ENCODE results near the gene TBC1D7. TPM values are rescaled to one million over a fixed set of nuclear protein-coding genes. Genes with fewer than 3 reads are reported as not detected.

Gene TBC1D7
- total RNA-seq, 1 donor from 2014 or later: 32.2 TPM

DNA sequence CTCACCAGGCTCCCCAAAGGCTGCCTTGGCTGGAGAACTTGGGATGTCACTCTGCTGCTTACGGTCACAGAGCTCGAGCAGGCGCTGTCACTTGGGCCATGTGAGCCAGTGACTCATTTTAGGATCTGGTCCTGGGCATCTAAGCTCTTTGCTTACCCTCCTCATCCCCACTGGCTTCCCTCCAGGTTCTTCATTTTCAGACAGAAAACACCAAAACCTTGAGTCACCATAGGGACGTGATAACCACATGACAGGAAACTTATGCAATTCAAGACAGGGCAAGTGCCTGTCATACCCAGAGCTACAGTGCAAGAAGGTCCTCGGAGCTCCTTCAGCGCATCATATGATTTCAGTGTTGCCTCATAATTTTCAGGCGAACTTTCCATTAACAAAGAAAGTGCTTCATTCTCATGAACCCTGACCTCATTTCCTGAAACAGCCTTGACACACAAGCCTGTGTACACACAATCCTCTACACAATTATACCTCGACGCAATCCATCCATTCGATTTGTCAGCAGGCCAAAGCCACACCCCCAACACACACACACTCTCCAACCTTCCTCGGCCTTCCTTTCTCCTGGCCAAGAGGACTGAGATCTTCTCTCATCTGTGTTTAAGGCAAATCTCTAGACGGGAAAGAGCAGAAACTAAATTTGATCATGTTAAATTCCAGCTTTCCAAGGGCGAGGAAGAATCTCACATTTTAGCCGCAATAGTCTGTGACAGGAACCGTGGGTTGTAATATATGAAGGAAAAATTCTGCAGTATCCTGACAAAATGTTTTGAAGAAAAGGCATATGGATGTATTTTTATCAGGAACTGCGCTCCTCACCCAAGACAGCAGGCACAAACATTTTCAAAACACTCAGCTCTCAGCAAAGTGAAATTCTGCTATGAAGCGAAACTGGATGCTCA is 25.3 kb downstream of the TBC1D7 start:
- ATAC-seq: peak; percentile 73
- peak; percentile 80 for DNase-seq (ENCODE audit: missing footprints)
- intact Hi-C loops (cut with DNase I): loop anchor here (10.0 kb wide), 1 partner anchor 288 kb away; no protein-coding TSS in a partner anchor

DNA sequence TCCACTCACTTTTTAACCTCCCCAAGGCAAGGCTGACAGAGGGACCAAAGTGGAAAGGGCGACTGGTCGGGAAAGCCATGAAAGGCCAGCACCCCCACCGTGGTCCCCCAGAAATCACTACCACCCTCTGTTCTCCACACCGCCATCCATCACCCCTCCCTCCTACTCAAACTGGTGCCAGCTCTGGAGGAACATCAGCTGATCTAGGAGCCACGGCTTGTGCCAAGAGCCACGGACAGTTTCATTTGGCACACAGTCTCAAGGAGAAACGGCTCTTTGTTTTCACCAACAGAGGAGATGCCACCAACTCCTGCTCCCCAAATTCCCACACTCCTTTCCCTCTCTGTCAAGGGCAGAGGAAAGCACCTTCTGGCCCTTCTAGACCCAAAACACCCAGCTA is 26.0 kb downstream of the TBC1D7 start:
- no peak for ATAC-seq

DNA sequence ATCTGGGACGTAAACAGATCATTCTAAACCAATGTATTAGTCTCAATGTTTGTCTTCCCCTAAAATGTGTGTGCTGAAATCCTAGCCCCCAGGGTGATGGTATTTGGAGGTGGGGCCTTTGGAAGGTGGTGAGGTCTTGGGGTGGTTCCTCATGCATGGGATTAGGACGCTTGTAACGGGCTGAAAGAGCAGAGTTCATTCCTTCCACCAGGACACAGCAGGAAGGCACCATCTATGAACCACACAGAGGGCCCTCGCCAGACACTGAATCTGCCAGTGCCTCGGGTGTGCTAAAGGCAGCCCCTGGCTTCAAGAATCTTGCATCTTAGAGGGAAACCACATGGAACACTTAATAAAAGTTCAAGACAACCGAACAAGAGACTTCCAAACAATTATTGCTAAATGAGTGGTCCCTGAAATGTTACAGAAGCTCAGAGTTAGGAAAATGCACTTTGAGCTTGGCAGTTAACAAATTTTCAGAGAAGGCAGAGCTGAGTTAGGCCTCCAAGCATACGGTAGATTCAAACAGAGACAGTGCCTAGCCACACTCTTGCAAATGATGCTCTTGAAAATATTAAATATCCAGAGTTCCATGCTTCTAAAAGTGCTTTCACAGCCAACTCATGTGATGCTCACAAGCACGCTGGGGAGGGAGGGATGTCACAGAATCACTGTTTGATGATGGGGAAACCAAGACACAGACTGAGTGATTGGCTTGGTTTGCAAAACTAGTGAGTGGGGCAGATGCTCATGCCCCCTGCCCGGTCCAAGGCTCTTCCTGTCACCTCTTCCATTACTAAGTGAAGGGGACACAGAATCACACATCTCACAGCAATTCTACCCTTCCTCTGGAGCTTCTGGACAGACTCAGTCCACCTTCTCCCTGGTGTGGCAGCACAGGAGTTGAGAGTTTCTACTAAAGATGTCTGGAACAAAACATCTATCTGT is 27.4 kb downstream of the TBC1D7 start:
- DNase-seq (ENCODE audit: missing footprints) (no peak), ATAC-seq (no peak)
- intact Hi-C loops (cut with DNase I): loop anchor here (10.0 kb wide), 1 partner anchor 286 kb away; no protein-coding TSS in a partner anchor

More for the DNA sequence above, 26.0 kb downstream of the TBC1D7 start:
- DNase-seq (ENCODE audit: missing footprints): no peak
- intact Hi-C loops (cut with DNase I): loop anchor here (10.0 kb wide), 1 partner anchor 287 kb away; no protein-coding TSS in a partner anchor

DNA sequence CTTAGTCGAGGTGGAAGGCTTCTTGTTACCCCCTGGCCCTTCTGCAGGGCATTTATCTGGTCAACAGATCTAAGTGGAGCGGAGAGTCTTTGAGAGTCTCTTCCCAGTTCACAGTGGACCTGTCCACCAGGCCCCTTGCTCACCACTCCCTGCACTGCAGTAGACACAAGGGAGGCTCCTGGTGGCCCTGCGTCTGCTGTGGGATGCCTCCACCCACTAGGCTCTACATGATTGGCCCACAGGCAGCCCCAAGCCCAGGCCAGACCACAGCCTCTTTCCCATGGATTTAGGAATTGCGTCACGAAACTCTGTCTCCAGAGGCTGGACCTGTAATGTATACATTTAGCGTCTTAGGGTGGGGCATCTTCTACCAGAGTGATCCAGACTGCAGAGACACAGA is 28.4 kb downstream of the TBC1D7 start:
- no peak for ATAC-seq
- intact Hi-C loops (cut with DNase I): loop anchor here (10.0 kb wide), 1 partner anchor 285 kb away; no protein-coding TSS in a partner anchor
- DNase-seq (ENCODE audit: missing footprints): no peak

DNA sequence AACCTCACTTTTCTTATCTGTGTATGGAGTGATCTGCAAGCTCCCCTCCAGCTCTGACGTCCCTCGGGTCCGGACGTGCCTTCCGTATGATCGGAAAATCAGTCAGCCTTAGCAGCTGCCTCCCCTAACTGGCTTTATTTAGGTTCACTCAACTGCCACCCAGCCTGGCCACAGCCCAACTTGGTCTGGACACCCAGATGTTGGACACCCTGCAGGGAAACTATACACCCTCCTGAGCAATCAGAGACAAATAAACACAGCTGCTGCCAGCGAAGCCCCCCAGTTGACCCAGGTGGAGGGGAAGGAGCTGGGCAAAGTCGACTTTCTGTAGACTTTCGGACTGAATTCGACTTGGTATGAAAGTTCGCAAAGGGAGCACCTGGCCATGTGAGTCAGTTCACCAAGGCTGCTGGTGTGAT is 28.9 kb downstream of the TBC1D7 start:
- intact Hi-C loops (cut with DNase I): no loop called here
- ATAC-seq: no peak
- no peak for DNase-seq (ENCODE audit: missing footprints)

DNA sequence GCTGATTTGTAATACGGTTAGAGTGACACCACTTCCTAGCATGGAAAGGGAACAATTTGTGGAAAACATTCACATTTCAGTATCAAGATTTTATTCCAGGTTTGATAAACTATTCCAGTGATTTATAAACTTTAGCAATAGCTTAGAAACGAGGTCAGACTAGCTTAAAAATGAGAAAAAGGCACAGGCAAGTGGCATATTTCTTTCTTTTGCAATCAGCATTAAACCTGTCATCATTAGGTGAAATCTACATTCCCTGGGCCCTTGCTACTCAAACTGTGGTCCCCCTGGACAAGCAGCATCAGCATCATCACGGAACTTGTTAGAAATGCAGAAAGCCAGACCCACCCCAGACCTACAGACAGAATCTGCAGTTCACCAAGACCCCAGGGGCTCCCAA is 29.9 kb downstream of the TBC1D7 start:
- DNase-seq (ENCODE audit: missing footprints) (no peak), ATAC-seq (no peak)
- intact Hi-C loops (cut with DNase I): no loop called here

DNA sequence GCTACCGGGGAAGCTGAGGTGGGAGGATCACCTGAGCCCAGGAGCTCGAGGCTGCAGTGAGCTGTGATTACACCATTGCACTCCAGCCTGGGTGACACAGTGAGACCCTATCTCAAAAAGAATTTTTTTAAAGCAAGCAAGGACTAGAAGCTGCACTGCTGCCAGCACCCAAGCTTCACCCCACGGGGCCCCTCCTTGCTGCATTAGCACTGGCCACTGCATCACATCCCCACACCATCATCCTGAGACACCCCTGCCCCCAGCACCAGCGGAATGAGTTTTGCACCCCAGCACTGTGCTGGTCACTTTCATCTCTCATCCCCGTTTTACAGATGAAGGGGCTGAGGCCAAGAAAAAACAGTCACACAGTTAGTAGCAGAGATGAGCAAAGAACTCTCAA is 30.9 kb downstream of the TBC1D7 start:
- DNase-seq (ENCODE audit: missing footprints) (no peak), ATAC-seq (no peak)
- intact Hi-C loops (cut with DNase I): no loop called here

DNA sequence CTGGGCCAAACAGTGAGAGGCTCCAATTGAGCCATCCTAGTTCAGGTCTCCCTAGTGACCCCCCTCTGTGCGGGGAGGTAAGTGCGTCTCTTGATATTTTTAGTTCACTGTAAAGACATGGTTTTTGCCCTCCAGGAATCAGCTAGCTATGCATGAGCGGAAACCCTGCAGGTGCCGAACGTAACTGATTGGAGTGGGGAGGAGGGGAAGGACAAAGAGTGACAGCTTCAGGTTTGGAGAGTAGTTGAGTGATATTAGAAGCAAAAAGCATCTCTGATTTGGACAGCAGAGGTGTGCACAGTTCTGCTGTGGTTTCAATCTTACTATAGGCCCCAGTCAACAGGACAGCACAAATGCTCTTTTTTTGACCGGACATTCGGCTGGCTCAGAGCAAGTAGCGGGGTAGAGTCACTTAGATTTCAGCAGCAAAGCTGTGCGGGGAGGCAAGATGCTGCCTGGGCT is 31.8 kb downstream of the TBC1D7 start:
- DNase-seq (ENCODE audit: missing footprints): no peak
- ATAC-seq: no peak
- intact Hi-C loops (cut with DNase I): no loop called here

DNA sequence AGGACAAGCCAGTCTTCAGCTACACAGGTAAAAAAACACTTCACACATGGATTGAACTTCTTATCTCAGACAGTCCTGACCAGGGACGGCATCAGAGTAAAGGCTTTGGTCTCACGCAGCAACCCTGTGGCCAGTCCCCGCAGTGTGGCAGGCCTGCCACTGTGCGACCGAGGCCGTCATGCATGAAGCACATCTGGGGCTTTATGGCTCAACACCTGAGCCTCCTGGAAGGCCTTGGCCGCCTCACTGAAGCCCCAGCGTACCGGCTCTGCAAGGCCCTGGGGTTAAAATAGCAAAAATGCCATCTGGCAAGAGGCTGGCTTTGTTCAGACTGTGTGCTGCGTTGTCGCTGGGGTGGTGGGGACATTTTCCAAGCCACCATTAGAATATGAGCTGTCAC is 32.8 kb downstream of the TBC1D7 start:
- DNase-seq (ENCODE audit: missing footprints) (no peak), ATAC-seq (no peak)
- intact Hi-C loops (cut with DNase I): no loop called here

DNA sequence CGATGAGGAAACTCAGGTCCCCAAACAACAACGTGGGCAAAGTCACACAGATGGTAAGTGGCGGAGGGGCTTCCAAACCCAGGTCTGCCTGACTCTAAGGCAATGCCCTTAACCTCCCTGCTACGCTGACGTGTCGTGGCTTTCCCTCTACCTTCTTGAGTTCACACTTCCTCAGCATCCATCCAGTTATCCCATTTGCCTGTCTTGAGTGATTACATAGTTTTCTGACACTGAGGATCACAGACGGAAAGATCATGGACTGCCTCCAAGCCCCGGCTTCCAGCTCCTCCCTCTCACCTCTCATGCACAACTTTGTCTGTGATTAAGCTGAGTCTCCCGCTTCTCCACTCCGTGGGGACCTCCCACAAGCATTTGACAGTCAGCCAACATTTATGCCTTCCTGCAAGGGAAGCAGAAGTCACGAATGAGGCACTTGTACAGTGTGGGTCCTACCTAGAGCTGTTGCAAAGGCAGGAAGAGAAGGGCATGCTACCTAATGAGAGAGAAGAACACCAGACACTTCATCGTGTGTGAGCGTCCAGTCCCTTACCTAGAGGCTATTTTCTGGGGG is 33.8 kb downstream of the TBC1D7 start:
- intact Hi-C loops (cut with DNase I): no loop called here
- DNase-seq (ENCODE audit: missing footprints) (no peak), ATAC-seq (no peak)

DNA sequence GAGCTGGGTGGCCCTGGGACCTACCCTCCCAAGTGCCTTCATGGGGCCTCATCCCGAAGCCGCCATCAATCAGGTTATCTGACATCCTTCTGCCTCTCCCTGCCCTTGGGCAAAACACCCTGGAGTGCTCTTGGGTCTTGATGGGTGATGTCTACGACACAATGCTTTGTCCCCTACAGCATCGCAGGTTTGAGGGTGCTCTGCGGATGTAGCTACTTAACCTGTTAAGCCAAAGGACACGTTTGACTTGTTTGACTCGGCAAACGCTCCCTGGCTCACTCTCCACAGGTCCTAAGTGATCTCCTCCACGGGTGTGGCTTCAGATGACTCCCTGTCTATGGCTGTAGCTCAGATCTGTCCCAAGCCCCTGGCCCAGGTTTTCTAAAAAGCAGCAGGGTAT is 35.6 kb downstream of the TBC1D7 start:
- no peak for ATAC-seq
- no peak for DNase-seq (ENCODE audit: missing footprints)
- intact Hi-C loops (cut with DNase I): no loop called here

DNA sequence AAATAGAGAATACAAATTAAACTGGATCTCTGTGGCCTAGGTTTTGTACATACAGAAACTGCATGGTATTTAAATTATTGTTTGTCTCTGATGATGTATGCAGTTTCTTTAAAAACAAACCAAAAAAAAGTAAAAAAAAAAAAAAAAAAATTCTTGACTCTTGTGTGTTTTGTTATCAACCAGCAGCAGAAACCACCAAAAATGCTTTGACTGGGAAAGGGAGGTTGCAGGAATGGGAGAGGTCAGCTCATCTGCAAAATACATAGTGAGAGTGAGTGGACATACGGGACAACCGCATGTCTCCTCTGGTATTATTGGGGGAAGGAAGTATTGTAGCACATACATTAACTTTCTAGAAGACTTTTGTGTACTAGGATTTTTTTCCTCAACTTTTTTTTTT is 38.0 kb downstream of the TBC1D7 start:
- ATAC-seq (no peak), DNase-seq (ENCODE audit: missing footprints) (no peak)
- intact Hi-C loops (cut with DNase I): no loop called here

DNA sequence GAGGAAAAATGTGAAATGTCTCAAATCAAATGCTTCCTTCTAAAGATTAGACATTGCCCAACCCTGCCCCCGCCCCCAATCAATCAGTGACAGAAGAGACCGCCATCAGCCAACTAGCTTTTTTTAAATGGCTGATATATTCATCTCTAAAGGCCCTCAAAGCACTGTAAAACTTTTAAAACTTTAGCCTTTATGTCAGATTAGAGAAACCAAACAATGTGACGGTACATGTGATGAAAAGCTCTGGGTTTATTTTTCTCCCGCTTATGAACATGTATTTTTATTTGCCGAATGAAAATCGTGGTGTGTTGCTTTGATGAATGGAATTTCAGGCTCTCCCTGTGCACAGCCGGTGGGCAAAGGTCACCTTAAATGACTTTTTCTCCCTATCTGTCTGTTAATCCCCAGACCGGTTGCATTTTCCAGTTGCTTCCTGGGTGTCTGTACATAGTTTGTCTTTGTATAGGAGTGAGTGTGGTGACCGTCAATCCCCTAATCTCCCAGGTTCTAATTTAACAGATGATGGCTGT is 38.5 kb downstream of the TBC1D7 start:
- no peak for DNase-seq (ENCODE audit: missing footprints)
- no peak for ATAC-seq
- intact Hi-C loops (cut with DNase I): no loop called here

DNA sequence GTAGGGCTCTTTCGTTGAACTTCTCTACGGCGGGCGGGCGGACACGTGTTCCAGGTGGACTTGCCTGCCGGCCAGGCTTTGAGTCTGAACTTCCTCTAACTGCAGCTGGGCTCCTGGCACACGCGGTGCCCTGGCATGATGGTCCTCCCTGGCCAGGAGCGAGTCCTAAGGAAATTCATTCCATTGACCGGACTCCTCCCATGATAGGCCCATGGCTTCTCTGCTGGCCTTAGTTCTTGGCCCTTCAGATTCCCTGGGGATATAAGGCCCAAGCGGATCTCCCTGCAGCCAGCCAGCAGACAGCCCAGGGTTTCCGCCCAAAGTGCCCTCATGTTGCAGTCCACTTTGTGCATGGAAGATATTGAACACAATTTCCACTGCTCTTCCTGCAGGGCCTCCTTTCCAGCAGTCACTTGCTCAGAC is 39.4 kb downstream of the TBC1D7 start:
- intact Hi-C loops (cut with DNase I): no loop called here
- ATAC-seq (no peak), DNase-seq (ENCODE audit: missing footprints) (no peak)

DNA sequence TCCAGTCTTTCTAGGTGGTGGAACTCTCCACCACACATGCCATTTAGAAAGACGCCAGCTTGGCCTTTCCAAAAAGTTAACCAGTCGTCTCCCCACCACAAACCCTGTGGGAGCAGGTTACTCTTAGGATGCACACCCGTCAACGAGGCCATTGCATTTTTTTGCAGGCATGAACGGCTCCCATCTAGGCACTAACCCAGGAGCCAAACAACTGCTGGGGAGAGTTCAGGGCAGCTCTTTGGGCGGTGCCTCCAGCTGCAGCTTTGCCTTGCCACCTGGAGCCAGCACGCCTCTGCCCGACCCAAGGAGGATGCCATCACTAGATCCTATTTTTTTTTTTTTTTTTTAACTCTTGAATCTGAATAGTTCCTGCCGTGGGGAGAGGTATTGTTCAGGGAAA is 39.9 kb downstream of the TBC1D7 start:
- DNase-seq (ENCODE audit: missing footprints): no peak
- no peak for ATAC-seq
- intact Hi-C loops (cut with DNase I): no loop called here

DNA sequence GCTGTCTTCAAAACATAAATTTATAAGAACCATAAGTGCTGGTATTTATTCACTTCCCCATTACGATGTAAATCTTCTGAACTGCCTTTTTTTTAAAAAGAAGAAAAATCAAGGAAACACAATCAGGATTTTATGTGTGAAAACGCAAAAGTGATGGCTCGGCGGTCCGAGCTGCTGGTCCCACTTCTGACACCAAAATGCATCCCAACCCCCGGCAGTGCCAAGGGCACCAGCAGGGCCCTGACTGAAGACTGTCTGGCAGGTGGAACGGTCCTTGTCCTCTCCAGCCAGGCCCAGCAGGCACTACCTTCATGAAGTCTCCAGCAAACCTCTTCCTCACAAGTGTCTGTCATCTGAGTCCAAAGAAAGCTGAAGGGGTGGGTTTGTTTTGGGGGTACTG is 41.2 kb downstream of the TBC1D7 start:
- DNase-seq (ENCODE audit: missing footprints): no peak
- intact Hi-C loops (cut with DNase I): no loop called here
- no peak for ATAC-seq

DNA sequence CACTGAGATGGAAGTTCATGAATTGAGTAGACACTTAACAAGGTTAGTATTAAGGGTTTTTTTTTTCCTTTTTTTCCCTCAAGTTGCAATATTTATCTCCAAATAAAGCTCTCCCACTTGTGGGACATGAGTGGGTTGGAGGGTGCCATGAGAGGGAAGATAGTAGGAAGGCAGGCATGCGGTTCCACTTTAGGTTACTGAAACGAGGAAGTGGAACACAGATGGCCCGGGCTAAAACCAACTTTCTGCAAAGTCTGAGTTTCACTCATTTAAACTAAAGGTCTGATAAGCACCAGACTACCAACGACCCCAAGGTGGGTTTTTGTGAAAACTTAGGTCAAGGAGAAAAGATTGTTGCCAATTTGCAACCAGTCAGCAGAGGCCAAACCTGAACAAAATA is 42.2 kb downstream of the TBC1D7 start:
- no peak for ATAC-seq
- intact Hi-C loops (cut with DNase I): no loop called here
- no peak for DNase-seq (ENCODE audit: missing footprints)

DNA sequence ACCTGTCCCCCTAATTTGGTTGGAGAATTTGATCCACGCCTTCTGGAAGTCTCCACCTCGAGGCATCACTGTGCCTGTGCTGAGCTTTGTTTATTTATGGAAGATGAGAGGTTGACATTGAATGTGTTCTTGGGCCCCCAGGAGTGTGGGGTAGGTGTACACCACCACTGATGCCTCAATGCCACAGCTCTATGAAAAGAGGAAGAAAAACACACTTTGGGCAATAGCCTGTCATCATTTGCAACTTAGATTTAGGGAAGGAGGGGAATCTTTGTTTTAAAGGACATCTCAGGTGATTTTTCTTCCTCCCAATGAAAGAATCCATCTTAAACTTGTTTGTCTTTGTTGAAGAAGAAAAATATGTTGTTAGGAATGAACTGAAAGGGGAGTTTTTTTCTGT is 42.6 kb downstream of the TBC1D7 start:
- no peak for ATAC-seq
- no peak for DNase-seq (ENCODE audit: missing footprints)
- intact Hi-C loops (cut with DNase I): no loop called here

DNA sequence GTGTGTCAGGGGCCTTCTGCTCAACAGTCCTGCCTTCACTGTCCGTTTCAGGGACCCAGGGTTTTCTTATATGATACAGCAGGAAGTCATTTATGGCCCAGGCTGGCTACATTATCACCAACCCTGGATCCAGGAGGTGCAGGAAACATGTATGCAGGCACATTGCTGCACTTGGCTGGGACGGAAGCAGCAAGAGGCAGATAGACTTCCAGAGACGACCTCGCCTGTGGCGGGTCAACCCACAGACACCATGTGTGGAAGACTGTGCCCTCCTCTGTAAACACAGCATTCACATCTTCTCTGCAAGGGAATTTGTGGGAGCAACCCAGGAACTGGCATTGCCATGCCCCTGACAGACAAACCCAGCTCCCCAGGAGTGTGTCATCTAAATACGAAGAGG is 43.7 kb downstream of the TBC1D7 start:
- intact Hi-C loops (cut with DNase I): no loop called here
- DNase-seq (ENCODE audit: missing footprints) (no peak), ATAC-seq (no peak)
